ENCODE data around the gene UBE2F. TPM values are rescaled to one million over a fixed set of nuclear protein-coding genes. Genes with fewer than 3 reads are reported as not detected.

Gene UBE2F
- total and polyA plus RNA-seq, 2 of the 4 experiments (the other 2 are of a cell fraction), result 44.6 to 59.8 TPM

DNA sequence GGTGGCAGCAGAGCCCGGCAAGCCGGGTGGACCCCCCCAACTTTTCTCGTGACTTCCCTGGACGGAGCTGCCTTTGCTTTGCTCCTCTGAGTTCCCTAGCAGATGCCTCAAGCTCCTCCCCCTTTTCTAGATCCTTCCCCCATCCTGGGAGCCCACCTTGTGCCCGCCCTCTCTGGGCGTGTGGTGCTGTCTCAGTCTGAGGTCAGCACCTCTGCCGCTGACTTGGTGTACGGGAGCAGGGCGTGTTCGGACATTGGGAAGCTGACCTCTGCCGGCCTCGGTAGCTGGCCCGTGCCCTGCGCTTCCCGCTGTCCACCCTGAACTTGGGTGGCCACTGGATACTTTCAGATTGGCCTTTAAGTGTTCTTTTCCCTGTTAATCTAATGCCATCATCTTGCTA lies 113.7 kb downstream of the UBE2F start:
- Histone ChIP-seq H4K91ac (ENCODE audit: insufficient read depth, low read depth, low read length) (no peak overlapping the region), H3K56ac (ENCODE audit: extremely low read depth, insufficient read depth, low read length) (no peak overlapping the region), H3K18ac (ENCODE audit: low read depth, low read length) (no peak overlapping the region), H3K9me3 (ENCODE audit: control insufficient read depth, insufficient read depth, low read length) (peaks cover 3% of the 10 kb centered on the region; the same call in 1 of the 2 replicates), H3K27me3 (ENCODE audit: control insufficient read depth, insufficient read depth, low read length) (no peaks in the 10 kb centered on the region), H2BK5ac (ENCODE audit: low read depth, low read length, poor library complexity, severe bottlenecking) (no peak overlapping the region), H4K8ac (ENCODE audit: low read depth in 2 of 2, low read length in 2 of 2) (no peak overlapping the region), H3K4me2 (ENCODE audit: low read depth, low read length) (no peak overlapping the region), H2AK5ac (ENCODE audit: low read depth, low read length) (no peak overlapping the region), H3K9me1 (ENCODE audit: insufficient read depth, low read length) (peaks cover 3% of the 10 kb centered on the region), H4K20me1 (ENCODE audit: insufficient read depth, low read length) (no peaks in the 10 kb centered on the region; the same call in 1 of the 2 replicates), H3K4me3 (ENCODE audit: insufficient read depth, low read depth, low read length) (no peak overlapping the region), H3K4ac (ENCODE audit: low read depth, low read length) (no peak overlapping the region), H2AK9ac (replicated peaks; ENCODE audit: low read depth, low read length, poor library complexity) (no peak overlapping the region), H2BK15ac (ENCODE audit: low read depth, low read length) (no peak overlapping the region), H3K36me3 (ENCODE audit: control insufficient read depth, insufficient read depth, low read length) (peaks cover 32% of the 10 kb centered on the region), H3K79me1 (ENCODE audit: low read depth in 1 of 2, low read length in 2 of 2) (no peaks in the 10 kb centered on the region), H2AFZ (replicated peaks; ENCODE audit: low read length, poor library complexity) (no peak overlapping the region), H3K9ac (ENCODE audit: low read depth, low read length) (no peak overlapping the region), H3K14ac (replicated peaks; ENCODE audit: low read depth, low read length) (no peak overlapping the region), H3K4me1 (ENCODE audit: control insufficient read depth, insufficient read depth, low read length) (no peaks in the 10 kb centered on the region), H4K5ac (ENCODE audit: low read depth, low read length) (no peak overlapping the region), H3K23ac (ENCODE audit: low read depth, low read length) (no peak overlapping the region), H2BK20ac (ENCODE audit: low read depth, low read length) (no peak overlapping the region), H3K27ac (ENCODE audit: insufficient read depth, low read length) (no peak overlapping the region), H2BK120ac (ENCODE audit: low read depth, low read length) (no peak overlapping the region)
- WGBS, 2 experiments (ENCODE audit: extremely low coverage in 2 of 2, insufficient read length in 1 of 2), result 95% methylated on average over 13 of the region's 15 CpGs; no CpG with 5 or more reads in 1 of the 2 experiments
- in situ Hi-C loops (cut with MboI; ENCODE audit: low sequenced_read_pairs) (no loop called here), intact Hi-C loops (cut with micrococcal nuclease) (no loop called here), dilution Hi-C loops (cut with HindIII; ENCODE audit: low sequenced_read_pairs, unreplicated experiment) (no loop called here)
- BruUV-seq (replicated peaks), result no TSS peak
- ChIA-PET CTCF (no interaction called here), POLR2A (ENCODE audit: unreplicated experiment) (no interaction called here)
- ATAC-seq (ENCODE audit: low read depth) (no peak), DNase-seq (no peak)
- TF ChIP-seq BHLHE40 (IDR thresholded peaks at IDR 0.05; ENCODE audit: low read depth, low read length) (no peak), NFE2L2 (IDR thresholded peaks at IDR 0.05; ENCODE audit: low read depth, low read length) (no peak), RFX5 (IDR thresholded peaks at IDR 0.05; ENCODE audit: low read depth, low read length) (no peak), RCOR1 (IDR thresholded peaks at IDR 0.05; ENCODE audit: insufficient replicate concordance, low read length) (no peak), SMC3 (IDR thresholded peaks at IDR 0.05; ENCODE audit: low read depth, low read length) (no peak), CHD1 (IDR thresholded peaks at IDR 0.05; ENCODE audit: low read depth, low read length) (no peak), MAFK (IDR thresholded peaks at IDR 0.05; ENCODE audit: low read depth, low read length) (no peak), MXI1 (IDR thresholded peaks at IDR 0.05; ENCODE audit: borderline replicate concordance, low read depth, low read length) (no peak), USF2 (IDR thresholded peaks at IDR 0.05; ENCODE audit: low read depth, low read length) (no peak)
- TF ChIP-seq, protein P1, sequence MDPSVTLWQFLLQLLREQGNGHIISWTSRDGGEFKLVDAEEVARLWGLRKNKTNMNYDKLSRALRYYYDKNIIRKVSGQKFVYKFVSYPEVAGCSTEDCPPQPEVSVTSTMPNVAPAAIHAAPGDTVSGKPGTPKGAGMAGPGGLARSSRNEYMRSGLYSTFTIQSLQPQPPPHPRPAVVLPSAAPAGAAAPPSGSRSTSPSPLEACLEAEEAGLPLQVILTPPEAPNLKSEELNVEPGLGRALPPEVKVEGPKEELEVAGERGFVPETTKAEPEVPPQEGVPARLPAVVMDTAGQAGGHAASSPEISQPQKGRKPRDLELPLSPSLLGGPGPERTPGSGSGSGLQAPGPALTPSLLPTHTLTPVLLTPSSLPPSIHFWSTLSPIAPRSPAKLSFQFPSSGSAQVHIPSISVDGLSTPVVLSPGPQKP (IDR thresholded peaks at IDR 0.05; ENCODE audit: borderline replicate concordance, low read depth, low read length), result no peak
- TF ChIP-seq, protein P2, sequence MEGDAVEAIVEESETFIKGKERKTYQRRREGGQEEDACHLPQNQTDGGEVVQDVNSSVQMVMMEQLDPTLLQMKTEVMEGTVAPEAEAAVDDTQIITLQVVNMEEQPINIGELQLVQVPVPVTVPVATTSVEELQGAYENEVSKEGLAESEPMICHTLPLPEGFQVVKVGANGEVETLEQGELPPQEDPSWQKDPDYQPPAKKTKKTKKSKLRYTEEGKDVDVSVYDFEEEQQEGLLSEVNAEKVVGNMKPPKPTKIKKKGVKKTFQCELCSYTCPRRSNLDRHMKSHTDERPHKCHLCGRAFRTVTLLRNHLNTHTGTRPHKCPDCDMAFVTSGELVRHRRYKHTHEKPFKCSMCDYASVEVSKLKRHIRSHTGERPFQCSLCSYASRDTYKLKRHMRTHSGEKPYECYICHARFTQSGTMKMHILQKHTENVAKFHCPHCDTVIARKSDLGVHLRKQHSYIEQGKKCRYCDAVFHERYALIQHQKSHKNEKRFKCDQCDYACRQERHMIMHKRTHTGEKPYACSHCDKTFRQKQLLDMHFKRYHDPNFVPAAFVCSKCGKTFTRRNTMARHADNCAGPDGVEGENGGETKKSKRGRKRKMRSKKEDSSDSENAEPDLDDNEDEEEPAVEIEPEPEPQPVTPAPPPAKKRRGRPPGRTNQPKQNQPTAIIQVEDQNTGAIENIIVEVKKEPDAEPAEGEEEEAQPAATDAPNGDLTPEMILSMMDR (conservative IDR thresholded peaks at IDR 0.05; ENCODE audit: low read depth, low read length), result no peak
